NCI-H2196 treated with DMSO at 0.1 percent for 48 hours (cell line): ENCODE data around the gene PITPNC1.
"Not testable (repeated sequence)": the region's sequence is repeated elsewhere in the genome, so short reads cannot be mapped to it uniquely, and the experiment has no call there.

Experiments
- DNase-seq: peaks from one replicate; lab custom pipeline; 2025; ENCODE audit not compliant: unreplicated experiment; lab: John Stamatoyannopoulos, UW

The PITPNC1 gene

GRCh38 chr17:67503739-67504138 is 126.7 kb downstream of the PITPNC1 start:
- DNase-seq: no peak

DNA sequence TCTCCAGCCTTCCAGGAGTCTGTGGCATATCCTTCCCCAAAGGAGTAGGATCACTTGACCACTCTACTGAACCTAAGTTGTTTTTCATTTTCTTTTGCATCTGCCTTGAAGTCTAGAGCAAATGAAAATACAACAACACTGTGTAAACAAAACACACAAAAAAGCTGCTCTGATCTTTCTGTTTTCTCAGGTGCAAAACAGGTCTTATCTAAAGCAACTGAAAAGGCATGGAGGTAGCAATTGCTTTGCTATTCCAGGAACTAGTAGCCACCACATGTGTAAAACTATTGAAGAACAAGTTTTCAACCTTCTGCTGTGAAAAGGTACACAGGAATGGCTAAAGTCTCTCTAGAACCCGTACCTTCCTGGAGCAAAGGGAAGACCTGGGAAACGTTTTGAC is 127.1 kb downstream of the PITPNC1 start:
- no peak for DNase-seq

DNA sequence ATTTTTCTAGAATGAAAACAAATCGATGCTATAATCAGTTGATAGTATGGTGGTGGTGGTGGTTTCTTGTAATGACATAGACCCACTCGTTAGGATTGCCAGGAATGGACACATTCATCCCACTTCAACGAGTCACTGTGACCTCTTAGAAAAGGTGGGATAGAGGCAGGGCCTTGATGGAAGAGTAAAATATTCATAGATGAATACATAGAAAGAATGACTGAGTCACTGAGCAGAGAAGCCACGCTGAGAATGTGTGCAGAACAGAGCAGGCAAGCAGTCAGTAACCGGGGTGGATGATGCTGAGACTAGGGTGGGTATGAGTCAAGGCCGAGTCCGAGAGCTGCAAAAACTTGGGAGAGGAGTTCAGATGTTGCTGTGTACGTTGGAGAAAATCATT is 129.9 kb downstream of the PITPNC1 start:
- DNase-seq: no peak

- DNase-seq: no peak
Observed at GRCh38 chr17:67509390-67510287, 132.6 kb downstream of the PITPNC1 start.

GRCh38 chr17:67511012-67511411 is 133.9 kb downstream of the PITPNC1 start:
- DNase-seq: no peak

DNA sequence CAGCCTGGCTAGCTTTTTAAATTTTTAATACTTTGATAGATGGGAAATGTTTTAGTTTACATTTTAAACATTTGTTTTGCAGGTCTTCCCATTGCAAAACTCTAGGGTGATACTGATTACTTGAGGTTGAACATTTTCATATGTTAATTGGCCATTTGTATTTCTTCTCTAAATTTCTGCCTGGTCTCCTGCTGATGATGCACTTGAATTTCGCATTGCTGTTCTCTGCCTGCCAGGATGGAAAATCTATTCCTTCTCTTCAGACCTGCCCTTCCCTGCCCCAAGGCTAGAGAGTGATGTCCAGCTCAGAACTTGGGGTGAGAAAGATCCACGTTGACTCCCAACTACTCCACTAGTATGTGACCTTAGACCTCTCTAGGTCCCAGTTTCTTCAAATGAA is 134.7 kb downstream of the PITPNC1 start:
- no peak for DNase-seq

- DNase-seq: no peak
Observed at GRCh38 chr17:67514998-67515397, 137.9 kb downstream of the PITPNC1 start.

GRCh38 chr17:67515490-67516083 is 138.5 kb downstream of the PITPNC1 start:
- DNase-seq: no peak

DNA sequence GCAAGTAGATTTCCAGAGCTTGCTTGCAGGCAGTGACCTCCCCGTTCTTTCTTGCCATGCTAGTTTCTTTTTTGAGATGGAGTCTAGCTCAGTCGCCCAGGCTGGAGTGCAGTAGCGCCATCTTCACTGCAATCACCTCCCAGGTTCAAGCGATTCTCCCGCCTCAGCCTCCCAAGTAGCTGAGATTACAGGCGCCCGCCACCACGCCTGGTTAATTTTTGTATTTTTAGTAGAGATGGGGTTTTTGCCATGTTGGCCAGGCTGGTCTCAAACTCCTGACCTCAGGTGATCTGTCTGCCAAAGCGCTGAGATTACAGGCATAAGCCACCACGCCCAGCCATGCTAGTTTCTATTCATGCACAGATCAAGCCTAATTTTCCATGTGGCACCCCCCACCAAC is 139.5 kb downstream of the PITPNC1 start:
- not testable (repeated sequence) for DNase-seq

GRCh38 chr17:67517325-67517724 is 140.2 kb downstream of the PITPNC1 start:
- no peak for DNase-seq

GRCh38 chr17:67518876-67519275 is 141.8 kb downstream of the PITPNC1 start:
- no peak for DNase-seq

GRCh38 chr17:67519801-67520251 is 142.7 kb downstream of the PITPNC1 start:
- DNase-seq: no peak

- no peak for DNase-seq
Observed at GRCh38 chr17:67520252-67520906, 143.3 kb downstream of the PITPNC1 start.

GRCh38 chr17:67520916-67521774 is 144.1 kb downstream of the PITPNC1 start:
- no peak for DNase-seq

GRCh38 chr17:67521775-67522069 is 144.6 kb downstream of the PITPNC1 start:
- DNase-seq: no peak

GRCh38 chr17:67523101-67523500 is 146.0 kb downstream of the PITPNC1 start:
- DNase-seq: no peak

DNA sequence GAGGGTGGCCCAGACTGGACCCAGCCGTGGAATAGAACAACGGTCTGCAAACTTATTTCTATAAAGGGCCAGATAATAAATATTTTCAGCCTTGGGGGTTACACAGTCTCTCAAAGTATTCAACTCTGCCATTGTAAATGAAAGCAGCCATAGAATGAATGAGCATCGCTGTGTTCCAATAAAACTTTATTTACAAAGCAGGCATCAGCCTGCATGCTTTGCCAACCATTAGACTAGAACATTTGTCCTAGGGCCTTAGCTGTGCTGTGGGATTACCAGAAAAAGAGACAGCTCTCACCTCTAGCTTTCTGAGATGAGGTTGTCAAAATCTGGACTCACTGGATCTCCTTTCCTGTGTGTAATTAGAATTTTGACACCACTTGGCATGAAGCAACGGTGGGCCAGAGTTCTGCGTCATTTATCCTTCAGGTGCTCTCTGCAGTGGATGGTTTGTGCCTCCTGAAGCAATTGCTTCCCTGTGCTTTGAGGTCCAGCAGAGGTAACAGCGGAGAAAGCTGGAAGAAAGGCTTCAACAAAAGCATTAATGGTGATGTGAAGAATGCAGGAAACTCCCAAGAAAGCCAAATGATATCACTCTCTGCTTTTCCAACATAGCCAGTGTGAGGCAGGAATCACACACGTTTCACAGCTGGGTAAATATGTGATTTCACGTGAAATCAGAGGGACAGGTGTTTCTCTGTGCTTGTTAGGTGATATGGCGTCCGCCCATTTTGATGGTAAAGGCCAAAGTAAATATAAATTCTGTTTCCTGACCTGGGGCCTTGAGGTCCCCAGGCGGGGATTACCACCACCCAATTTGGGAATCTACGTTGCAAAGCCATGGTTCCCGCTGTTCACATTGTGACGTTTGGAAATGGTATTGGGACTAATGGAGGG is 148.4 kb downstream of the PITPNC1 start:
- DNase-seq: peak; percentile 69

GRCh38 chr17:67526700-67527099 is 149.6 kb downstream of the PITPNC1 start:
- no peak for DNase-seq

DNA sequence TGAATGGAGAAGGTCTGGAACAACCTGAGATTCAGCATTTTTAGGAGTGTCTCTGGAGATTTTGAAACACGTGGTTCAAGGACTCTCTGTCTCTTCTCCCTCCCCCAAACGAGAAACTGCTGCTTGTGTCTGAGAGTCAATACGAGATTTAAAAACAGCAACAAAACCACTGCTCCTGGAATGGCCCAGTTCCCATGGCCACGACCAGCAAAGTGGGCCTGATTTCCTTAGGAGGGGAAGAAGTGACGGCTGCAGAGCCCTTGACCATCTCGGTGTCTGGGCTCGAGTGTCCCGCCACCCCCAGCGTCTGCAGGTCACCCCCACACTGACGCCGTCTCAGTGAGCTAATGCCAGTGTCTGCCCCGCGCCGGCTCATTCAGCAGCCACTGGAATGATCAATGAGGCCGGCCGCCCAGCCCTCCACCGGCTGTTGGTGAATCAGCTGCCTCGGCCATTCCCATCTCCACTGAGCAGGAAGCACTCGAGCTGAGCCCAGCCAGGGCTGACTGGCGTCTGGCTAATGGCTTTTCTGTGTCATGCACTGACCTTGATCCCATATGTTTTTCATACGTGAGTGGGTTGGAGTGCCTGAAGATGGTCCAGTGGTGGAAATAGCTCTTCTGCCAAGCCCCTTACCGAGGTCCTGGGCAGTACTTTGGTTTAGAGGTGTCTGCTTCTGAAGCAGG is 151.8 kb downstream of the PITPNC1 start:
- peak; percentile 89 for DNase-seq

DNA sequence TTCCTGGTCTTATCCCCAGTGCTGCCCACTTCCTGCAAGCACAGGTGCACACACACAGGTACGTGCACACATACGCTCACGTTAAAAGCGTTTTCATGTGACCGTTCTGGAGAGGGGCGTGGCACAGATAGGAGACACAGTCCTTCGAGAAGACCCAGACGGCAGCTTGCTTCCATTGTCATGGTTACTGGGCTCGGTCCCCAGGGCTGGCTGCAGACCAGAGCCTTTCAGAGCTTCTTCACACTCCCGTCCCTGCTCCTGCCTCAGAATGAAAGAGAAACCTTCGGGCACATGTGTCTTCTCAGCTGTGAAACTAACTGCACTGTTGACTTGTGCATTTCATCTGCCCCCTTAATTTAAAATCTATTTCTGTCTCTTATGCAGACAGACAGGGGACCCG is 154.2 kb downstream of the PITPNC1 start:
- DNase-seq: peak; percentile 54
